Thoracic aorta (tissue), 2 donors: ENCODE results near the gene PRSS2. TPM values are rescaled to one million over a fixed set of nuclear protein-coding genes. Genes with fewer than 3 reads are reported as not detected.
"Not testable (repeated sequence)": the region's sequence is repeated elsewhere in the genome, so short reads cannot be mapped to it uniquely, and the experiment has no call there.

Experiments used
- ATAC-seq: fragments of 150-250 bp; one replicate; pipeline ENCODE4 v1.8.0; 2017; ENCODE audit warnings: low read depth; ENCODE audit not compliant: insufficient number of reproducible peaks, low FRiP score
- DNase-seq: peaks from one replicate; pipeline ENCODE4 v3.0.0-alpha.2; 2020; ENCODE audit warnings: low spot score
- H3K27ac ChIP-seq, 2 donors: fragments of 200-600 bp; sonication (generic); 1 replicate in 1 of 2; 2 replicates in 1 of 2; pipeline ENCODE4 v1.5.1; 2016; ENCODE audit warnings: mild to moderate bottlenecking in 2 of 2, moderate library complexity in 2 of 2
- H3K27me3 ChIP-seq: fragments of 200-600 bp; sonication (generic); replicated peaks from 2 replicates; pipeline ENCODE4 v1.6.0; 2016; ENCODE audit warnings: mild to moderate bottlenecking; ENCODE audit not compliant: insufficient read depth
- H3K36me3 ChIP-seq: fragments of 200-600 bp; sonication (generic); one replicate; pipeline ENCODE4 v1.5.1; 2016
- H3K4me1 ChIP-seq, 2 donors: fragments of 200-600 bp; sonication (generic); 1 replicate in 1 of 2; 2 replicates in 1 of 2; pipeline versions ENCODE4 v1.5.1 to v1.6.0; 2016; ENCODE audit warnings: low read depth in 2 of 2, mild to moderate bottlenecking in 1 of 2; ENCODE audit not compliant: control insufficient read depth in 1 of 2
- H3K4me3 ChIP-seq: fragments of 200-600 bp; sonication (generic); 2 replicates; pipeline ENCODE4 v1.5.1; 2016; ENCODE audit warnings: mild to moderate bottlenecking
- H3K9me3 ChIP-seq: fragments of 200-600 bp; sonication (generic); 2 replicates; pipeline ENCODE4 v1.5.1; 2016
- CTCF ChIP-seq: fragments of 200-600 bp; sonication (generic); IDR thresholded peaks from one replicate; pipeline ENCODE4 v1.5.1; 2019; ENCODE audit warnings: antibody characterized with exemption
- total RNA-seq, 2 donors: library from RNA; depleted of rRNA; stranded (reverse); fragments of >200 nt; gene quantifications; one replicate each; pipeline versions ENCODE4 v1.1.0 to v1.2.3, GENCODE V29; 2016

PRSS2 gene
- total RNA-seq, 2 donors from 2014 or later: 6.1 to 15.4 TPM

- H3K4me3 ChIP-seq: no peak overlapping the region
- H3K27ac ChIP-seq: no peak overlapping the region
- DNase-seq (no peak), ATAC-seq (no peak)
- H3K4me1 ChIP-seq: no peaks in the 10 kb centered on the region
- no peak for TF ChIP-seq CTCF
- no peaks in the 10 kb centered on the region for H3K36me3 ChIP-seq
- no peaks in the 10 kb centered on the region for H3K9me3 ChIP-seq
- H3K27me3 ChIP-seq: no peaks in the 10 kb centered on the region
Observed at GRCh38 chr7:142767451-142767850, 3.3 kb upstream of the PRSS2 start.

- Histone ChIP-seq H3K27ac (no peak overlapping the region), H3K4me3 (no peak overlapping the region), H3K27me3 (no peaks in the 10 kb centered on the region), H3K36me3 (no peaks in the 10 kb centered on the region), H3K4me1 (no peaks in the 10 kb centered on the region), H3K9me3 (no peaks in the 10 kb centered on the region)
- TF ChIP-seq CTCF: no peak
- DNase-seq: no peak
- no peak for ATAC-seq
Observed at GRCh38 chr7:142767861-142768260, 2.9 kb upstream of the PRSS2 start.

DNA sequence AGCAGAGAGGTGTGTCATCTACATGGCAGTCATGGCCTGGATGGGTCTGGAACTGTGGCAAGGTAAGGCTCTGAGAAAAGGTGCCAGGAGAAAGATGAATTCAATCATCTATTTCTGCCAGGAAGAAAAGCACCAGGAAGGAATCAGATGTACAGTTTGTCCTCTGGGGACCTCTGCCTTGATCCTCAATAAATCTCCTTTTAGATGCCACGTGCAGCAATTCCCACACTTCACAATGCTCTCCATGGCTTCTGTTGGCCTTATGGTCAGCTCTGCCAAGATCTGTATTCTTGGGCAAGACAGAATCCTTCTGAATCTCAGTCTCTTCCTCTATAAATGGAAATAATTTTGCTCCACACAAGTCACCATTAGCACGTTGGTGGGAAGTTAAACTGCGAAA, 1.9 kb upstream of the PRSS2 start:
- not testable (repeated sequence) for H3K4me1 ChIP-seq, ATAC-seq, H3K4me3 ChIP-seq, H3K27ac ChIP-seq, H3K9me3 ChIP-seq, H3K27me3 ChIP-seq, H3K36me3 ChIP-seq, DNase-seq

GRCh38 chr7:142771353-142771723, 568 bp downstream of the PRSS2 start:
- DNase-seq: no peak
- H3K36me3 ChIP-seq: no peaks in the 10 kb centered on the region
- H3K4me3 ChIP-seq: no peak overlapping the region
- no peaks in the 10 kb centered on the region for H3K9me3 ChIP-seq
- H3K27me3 ChIP-seq: no peaks in the 10 kb centered on the region
- peaks cover 6 to 23% of the 10 kb centered on the region in 2 donors for H3K4me1 ChIP-seq
- no peak for ATAC-seq
- no peak overlapping the region for H3K27ac ChIP-seq
- TF ChIP-seq CTCF: no peak

GRCh38 chr7:142772051-142772450, 1.3 kb downstream of the PRSS2 start:
- H3K36me3 ChIP-seq: no peaks in the 10 kb centered on the region
- no peak for DNase-seq
- H3K27ac ChIP-seq: no peak overlapping the region
- no peaks in the 10 kb centered on the region for H3K9me3 ChIP-seq
- H3K4me1 ChIP-seq: peaks cover 10 to 27% of the 10 kb centered on the region in 2 donors
- TF ChIP-seq CTCF: no peak
- ATAC-seq: no peak
- H3K4me3 ChIP-seq: no peak overlapping the region
- no peaks in the 10 kb centered on the region for H3K27me3 ChIP-seq

- Histone ChIP-seq H3K36me3 (no peaks in the 10 kb centered on the region), H3K27ac (no peak overlapping the region), H3K27me3 (no peaks in the 10 kb centered on the region), H3K9me3 (no peaks in the 10 kb centered on the region), H3K4me3 (no peak overlapping the region), H3K4me1 (peaks cover 10 to 33% of the 10 kb centered on the region in 2 donors)
- TF ChIP-seq CTCF: no peak
- no peak for ATAC-seq
- no peak for DNase-seq
Observed at GRCh38 chr7:142772673-142773072, 1.9 kb downstream of the PRSS2 start.
